ENCODE results near the gene RALGPS1.

- no peak for TF ChIP-seq CREB1 (CRISPR knock-in tag; IDR thresholded peaks at IDR 0.05)
- TF ChIP-seq ZNF532 (CRISPR knock-in tag; IDR thresholded peaks at IDR 0.05; ENCODE audit: borderline replicate concordance) = no peak
- no peak for TF ChIP-seq CREM (CRISPR knock-in tag; IDR thresholded peaks at IDR 0.05)
- TF ChIP-seq ZNF423 (CRISPR knock-in tag; IDR thresholded peaks at IDR 0.05) = no peak
- TF ChIP-seq ZSCAN18 (CRISPR knock-in tag; IDR thresholded peaks at IDR 0.05) = no peak
- no peak for TF ChIP-seq CTCF (IDR thresholded peaks at IDR 0.05)
- TF ChIP-seq USF2 (CRISPR knock-in tag; IDR thresholded peaks at IDR 0.05) = no peak
- no peak for TF ChIP-seq NFE2L1 (CRISPR knock-in tag; IDR thresholded peaks at IDR 0.05)
- TF ChIP-seq MAX (CRISPR knock-in tag; IDR thresholded peaks at IDR 0.05) = no peak
- no peak for TF ChIP-seq FOXK1 (CRISPR knock-in tag; IDR thresholded peaks at IDR 0.05)
- TF ChIP-seq CBFB (CRISPR knock-in tag; IDR thresholded peaks at IDR 0.05; ENCODE audit: low read depth) = no peak
- TF ChIP-seq FOXP1 (CRISPR knock-in tag; IDR thresholded peaks at IDR 0.05; ENCODE audit: borderline replicate concordance) = no peak
- no peak for TF ChIP-seq SP1 (CRISPR knock-in tag; conservative IDR thresholded peaks at IDR 0.05)
Measured at GRCh38 chr9:127201731-127202130, 287.1 kb downstream of the RALGPS1 start.
